Activated effector memory CD4-positive, alpha-beta T cell treated with anti-CD3 and anti-CD28 coated beads, Interleukin-2, amount 50 U/mL, for 16 hours (primary cell): Measurements from ENCODE around the gene TMEM59.
"Not testable (repeated sequence)": the region's sequence is repeated elsewhere in the genome, so short reads cannot be mapped to it uniquely, and the experiment has no call there.

ENCODE experiments used
- DNase-seq: peaks from one replicate; pipeline ENCODE4 v3.0.0-alpha.2; 2020

TMEM59 gene

GRCh38 chr1:54052934-54053744, at the start of gene TMEM59, which contains the start of gene TCEANC2:
Gene TMEM59 (minus strand): TSS chr1:54053204. CDS start chr1:54053188, 16 bp downstream.
Gene TCEANC2 (plus strand): TSS chr1:54053608. CDS start chr1:54054423, 815 bp downstream.
- DNase-seq: peak; percentile 99

GRCh38 chr1:54100500-54100899, 47.5 kb upstream of the TMEM59 start:
- no peak for DNase-seq

GRCh38 chr1:54099061-54099610, 46.1 kb upstream of the TMEM59 start:
- DNase-seq: no peak

- DNase-seq: no peak
These were observed 43.9 kb upstream of the TMEM59 start for GRCh38 chr1:54096877-54097240.

- DNase-seq: no peak
These were observed 43.3 kb upstream of the TMEM59 start for GRCh38 chr1:54096227-54096876.

GRCh38 chr1:54095546-54096226, 42.7 kb upstream of the TMEM59 start:
- DNase-seq: no peak

GRCh38 chr1:54094730-54095105, 41.7 kb upstream of the TMEM59 start:
- not testable (repeated sequence) for DNase-seq

GRCh38 chr1:54094001-54094729, 41.2 kb upstream of the TMEM59 start:
- DNase-seq: no peak

- DNase-seq: no peak
These were observed 38.7 kb upstream of the TMEM59 start for GRCh38 chr1:54091666-54092065.

GRCh38 chr1:54088385-54088784, 35.4 kb upstream of the TMEM59 start:
- DNase-seq: no peak

GRCh38 chr1:54086754-54087153, 33.8 kb upstream of the TMEM59 start:
- DNase-seq: no peak

GRCh38 chr1:54084794-54085193, 31.8 kb upstream of the TMEM59 start:
- DNase-seq: no peak

- DNase-seq: peak; percentile 83
These were observed 28.6 kb upstream of the TMEM59 start for GRCh38 chr1:54081306-54082270.

- DNase-seq: no peak
These were observed 27.6 kb upstream of the TMEM59 start for GRCh38 chr1:54080598-54081049.

GRCh38 chr1:54077359-54077758, 24.4 kb upstream of the TMEM59 start:
- no peak for DNase-seq

- no peak for DNase-seq
These were observed 17.3 kb upstream of the TMEM59 start for GRCh38 chr1:54070171-54070837.

GRCh38 chr1:54069791-54070170, 16.8 kb upstream of the TMEM59 start:
- DNase-seq: no peak

- no peak for DNase-seq
These were observed 11.3 kb upstream of the TMEM59 start for GRCh38 chr1:54064299-54064698.

- no peak for DNase-seq
These were observed 1.4 kb upstream of the TMEM59 start for GRCh38 chr1:54054438-54054749.

GRCh38 chr1:54053745-54054437, 887 bp upstream of the TMEM59 start:
- DNase-seq: no peak
